ENCODE results near the gene RAD18.

The RAD18 gene

GRCh38 chr3:8891303-8891702 lies 72.0 kb downstream of the RAD18 start:
- DNase-seq = no peak

GRCh38 chr3:8888301-8888915 lies 74.9 kb downstream of the RAD18 start:
- peak; percentile 86 for DNase-seq

- no peak for DNase-seq
Observed at GRCh38 chr3:8887435-8888300, 75.6 kb downstream of the RAD18 start.

DNA sequence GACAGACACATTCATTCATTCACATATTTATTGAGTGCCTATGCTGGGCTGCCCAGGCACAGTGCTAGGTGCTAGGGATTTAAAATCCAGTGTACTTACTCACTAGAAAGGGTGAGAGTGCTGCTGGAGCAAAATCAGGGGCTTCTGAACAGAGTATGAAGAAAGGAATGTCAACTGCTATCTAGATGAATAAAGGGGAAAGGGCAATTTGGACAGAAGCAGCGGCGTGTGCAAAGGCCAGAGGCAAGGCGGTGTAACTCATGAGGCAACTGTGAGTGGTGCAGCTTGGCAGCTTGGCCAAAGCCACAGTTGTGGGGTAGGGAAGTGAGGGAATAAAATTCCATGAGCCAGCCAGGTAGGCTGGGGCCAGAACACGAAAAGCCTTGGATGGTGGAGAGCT lies 76.7 kb downstream of the RAD18 start:
- DNase-seq = peak; percentile 59

DNA sequence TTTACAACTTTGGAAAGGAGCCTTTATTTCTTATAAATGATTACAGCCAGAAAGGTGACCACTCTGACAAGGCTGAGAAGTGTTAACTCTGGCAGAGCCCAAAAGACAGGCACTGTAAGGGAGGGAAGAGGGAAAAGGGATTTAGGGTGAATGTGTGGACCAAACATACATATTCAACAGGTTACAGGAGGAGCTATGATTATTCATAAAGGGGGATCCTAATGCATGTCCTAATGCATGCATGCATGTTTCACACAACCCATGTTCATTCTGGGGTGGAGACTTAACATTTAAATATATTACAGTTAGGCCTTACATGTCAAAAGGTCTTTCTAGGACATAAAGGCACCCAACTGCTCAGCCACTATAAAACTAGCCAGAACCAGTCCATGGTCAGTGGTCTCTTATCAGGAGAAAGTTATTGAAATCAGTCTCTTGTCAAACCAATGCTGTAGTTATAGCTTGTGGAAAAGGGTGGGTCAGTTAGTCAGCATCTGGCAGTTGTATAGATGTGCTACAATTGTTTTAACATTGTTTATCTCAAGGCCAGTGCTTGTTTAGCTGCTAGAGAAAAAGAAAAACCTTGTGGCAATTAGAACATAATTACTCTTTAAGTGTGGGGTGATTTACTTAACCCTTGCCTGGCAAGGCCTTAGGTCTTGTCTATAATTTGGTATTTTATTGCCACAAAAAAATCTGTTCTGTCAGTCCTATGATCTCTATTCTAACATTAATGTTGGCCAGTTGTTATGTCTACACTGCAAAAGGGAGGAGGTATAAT lies 77.5 kb downstream of the RAD18 start:
- DNase-seq = no peak

DNA sequence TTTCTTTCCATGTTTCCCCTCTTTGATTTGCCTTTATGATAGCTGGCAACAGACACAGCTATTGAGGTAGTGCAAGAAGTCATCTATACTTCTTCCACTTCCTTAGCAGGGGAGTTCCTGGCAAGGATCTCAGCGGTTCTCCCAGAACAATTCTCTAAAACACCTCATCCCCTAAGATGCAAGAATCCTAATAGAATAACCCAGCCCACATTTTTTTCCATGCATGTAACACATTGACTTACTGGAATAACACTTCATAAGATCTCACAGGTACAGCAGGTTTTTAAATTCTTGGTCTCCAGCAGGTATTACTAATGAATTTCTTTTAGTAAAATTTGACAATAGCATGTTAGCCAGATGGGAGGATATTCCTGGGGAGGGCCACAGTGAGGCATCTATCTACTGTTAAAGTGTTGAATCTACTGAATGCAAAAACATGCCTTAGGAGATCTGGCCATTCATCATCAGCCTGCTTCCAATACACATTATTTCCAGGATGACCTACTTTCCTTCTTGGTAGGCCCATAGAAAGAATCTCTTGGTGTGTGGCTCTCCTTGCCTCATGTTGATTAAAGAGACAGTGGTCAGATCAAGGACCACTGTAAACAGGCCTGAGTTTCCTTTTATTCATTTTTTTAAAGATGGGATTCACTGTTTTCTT lies 78.5 kb downstream of the RAD18 start:
- no peak for DNase-seq

DNA sequence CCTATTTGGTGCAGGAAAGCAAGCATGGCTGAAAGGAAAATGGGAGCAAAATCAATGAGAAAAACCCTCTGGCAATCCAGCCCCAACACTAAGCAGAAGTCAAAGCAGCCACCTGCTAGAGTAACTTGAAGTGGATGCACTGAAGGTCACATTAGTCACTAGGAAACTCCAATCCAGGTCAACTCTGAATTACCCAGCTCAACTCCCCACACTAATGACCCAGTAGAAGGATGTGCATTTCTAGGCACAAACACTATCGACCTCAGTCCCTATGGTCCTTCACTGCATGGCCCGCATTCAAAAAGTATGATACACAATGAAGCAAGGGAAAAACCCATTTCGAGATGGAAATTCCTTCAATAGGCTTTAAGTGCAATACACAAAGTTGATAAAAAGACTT lies 80.6 kb downstream of the RAD18 start:
- no peak for DNase-seq

DNA sequence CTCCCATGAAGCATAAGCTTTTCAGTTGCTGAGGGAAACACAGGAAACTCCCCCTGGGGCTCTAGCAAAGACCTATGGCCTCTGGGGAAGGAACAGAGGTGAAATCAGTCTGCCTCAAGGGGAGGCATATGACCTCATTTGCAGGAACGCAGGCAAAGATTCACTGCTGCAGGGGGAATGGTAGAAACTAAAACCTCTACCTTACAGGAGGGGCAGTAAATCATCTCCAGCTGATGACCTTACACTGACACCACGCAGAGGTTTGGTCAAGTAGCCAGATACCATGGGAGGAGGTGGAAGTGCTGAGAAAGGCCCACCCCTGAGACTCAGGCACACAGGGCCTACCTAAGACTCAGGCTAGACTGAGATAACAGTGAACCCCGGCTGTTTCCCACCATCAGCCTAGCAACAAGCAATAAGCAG lies 81.1 kb downstream of the RAD18 start:
- no peak for DNase-seq

DNA sequence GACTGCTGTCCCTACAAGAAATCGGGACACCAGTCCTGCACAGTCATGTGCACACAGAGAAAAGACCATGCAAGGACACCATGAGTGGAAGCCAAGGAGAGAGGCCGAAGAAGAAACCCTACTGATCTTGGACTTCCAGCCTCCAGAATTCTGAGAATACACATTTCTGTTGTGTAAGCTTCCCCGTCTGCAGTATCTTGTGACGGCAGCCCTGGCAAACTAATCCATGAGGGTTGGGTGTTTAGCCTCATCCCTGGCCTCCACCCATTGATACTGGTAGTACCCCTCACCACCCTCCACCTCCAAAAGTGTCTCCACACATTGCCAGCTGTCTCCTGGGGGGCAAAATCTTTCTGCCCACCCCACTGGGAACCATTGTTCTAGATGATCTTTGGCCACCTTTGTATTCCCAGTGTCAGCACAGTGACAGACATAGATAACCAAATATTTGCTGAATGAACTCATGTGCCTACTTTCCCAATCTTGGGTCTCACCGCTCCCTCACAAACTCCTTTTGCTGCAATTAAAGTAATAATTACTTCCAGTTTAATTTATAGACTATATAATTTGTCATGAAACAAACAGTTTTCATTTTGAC lies 83.8 kb downstream of the RAD18 start:
- DNase-seq = no peak

GRCh38 chr3:8875836-8876235 lies 87.4 kb downstream of the RAD18 start:
- DNase-seq = no peak

DNA sequence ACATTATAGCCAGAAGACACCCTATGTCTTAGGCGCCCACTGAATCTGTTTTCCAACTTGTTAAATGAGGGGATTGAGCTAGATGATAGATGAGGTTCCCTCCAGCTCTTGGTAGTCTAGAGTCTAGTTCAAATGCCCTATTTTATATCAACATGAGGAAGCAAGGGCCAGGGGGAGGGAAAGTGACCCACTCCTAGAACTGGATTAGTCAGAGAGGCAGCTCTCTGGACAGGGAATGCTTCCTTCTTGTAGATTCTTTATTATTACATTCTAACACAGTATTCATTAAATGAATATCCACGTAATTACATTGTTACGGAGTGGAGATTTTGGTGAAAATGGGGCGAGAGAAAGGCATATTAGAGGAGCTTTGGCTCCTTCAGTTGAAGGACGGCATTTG lies 89.5 kb downstream of the RAD18 start:
- no peak for DNase-seq

DNA sequence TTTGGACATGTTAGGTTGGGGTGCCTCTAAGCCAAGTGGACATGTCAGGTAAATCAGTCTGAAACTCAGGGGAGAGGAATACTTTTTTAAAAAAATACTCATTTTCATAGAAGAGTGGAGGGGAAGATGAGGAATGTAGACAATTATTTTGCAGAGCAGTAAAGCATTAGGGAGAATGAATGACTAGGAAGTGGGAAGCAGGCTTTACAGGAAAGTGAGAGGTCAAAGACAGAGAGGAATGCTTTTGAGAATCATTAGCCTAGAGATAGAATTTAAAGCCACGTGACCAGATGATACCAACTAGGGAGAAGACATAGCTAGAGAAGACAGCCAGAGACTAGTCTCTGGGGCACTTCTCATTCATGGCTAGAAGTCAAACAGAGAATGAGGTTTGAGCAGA lies 91.0 kb downstream of the RAD18 start:
- no peak for DNase-seq

GRCh38 chr3:8871306-8871705 lies 92.0 kb downstream of the RAD18 start:
- no peak for DNase-seq

- DNase-seq = no peak
Observed at GRCh38 chr3:8870134-8870533, 93.1 kb downstream of the RAD18 start.

- DNase-seq = peak; percentile 99
Observed at GRCh38 chr3:8869613-8870012, 93.7 kb downstream of the RAD18 start.

DNA sequence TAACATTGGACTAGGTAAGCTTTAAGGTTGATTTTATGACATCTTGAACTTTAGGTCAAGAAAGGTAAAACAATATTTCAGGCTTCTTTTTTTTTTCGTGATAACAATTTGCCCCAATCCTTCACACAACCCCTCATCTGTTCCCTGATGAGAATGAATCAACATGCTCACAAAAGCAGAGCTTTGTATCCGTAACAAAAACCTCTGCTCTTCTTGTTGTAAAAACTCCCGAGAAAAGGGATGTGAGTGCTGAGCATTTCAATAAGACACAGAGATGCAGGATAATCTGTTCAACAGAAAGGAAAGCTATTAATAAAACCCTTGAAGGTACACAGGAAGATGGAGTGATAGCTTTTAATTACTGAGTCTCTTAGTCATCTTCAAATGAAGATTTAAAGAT lies 94.3 kb downstream of the RAD18 start:
- peak; percentile 26 for DNase-seq

GRCh38 chr3:8867646-8868045 lies 95.6 kb downstream of the RAD18 start:
- DNase-seq = no peak

DNA sequence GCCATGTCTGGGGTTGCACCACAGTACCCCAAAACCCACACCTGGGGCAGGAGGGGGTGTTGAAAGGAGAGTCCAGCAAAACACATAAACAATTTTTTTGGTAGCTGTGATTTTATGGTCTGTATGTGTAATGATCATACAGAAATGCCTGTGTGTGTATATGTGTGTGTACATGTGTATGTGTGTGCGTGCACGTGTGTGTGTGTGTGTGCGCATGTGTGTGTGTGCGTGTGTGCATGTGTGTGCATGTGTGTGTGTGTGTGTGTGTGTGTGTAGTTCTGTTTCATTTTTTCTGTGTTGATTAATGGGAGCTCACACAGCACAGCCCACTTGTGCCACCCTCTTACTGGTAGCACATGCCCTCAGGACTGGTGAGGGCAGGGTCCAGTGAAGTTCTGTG lies 97.6 kb downstream of the RAD18 start:
- no peak for DNase-seq

GRCh38 chr3:8864402-8865350 lies 98.6 kb downstream of the RAD18 start:
- DNase-seq = no peak

DNA sequence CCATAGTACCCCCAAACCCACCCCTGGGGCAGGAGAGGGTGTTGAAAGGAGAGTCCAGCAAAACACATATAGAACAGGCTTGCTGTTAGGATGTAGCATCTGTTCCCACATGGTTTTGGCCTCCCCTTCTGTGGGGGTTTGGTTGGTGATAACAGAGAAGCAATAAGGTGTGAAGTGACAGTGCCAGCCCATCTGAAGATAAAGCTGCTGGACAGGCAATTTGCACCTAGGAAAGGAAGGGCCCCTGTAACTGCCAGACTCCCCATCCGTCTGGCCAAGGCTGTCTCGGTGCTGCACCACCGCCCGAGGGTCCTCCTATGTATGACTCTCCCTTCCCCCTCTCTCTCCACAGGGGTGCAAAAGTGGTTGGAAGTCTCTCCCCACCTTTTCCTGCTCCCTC lies 99.4 kb downstream of the RAD18 start:
- DNase-seq = no peak

DNA sequence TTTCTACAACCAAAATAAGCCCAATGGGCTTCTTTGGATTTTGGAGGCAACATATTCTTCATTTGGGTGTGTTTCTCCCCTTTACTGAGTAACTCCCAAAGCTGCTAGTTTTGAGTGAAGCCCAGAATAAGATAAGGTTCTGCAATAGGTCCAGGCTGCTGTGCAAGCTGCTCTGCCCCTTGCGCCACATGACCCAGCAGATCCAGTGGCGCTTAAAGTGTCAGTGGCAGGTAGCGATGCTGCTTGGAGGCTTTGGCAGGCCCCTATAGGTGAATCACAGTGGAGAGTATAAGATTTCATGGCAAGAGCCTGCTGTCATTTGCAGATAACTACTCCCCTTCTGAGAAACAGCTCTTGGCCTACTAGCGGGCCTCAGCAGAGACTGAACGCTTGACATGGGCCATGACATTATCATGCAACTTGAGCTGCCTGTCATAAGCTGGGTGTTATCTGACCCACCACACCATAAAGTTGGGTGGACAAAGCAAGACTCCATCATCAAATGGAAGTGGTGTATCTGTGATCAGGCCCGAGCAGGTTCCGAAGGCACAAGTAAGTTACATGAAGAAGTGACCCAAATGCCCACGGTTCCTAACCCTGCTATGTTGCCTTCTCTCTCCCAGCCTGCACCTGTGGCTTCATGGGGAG lies 105.4 kb downstream of the RAD18 start:
- no peak for DNase-seq
